Measurements from ENCODE around the gene S100P. TPM values are rescaled to one million over a fixed set of nuclear protein-coding genes. Genes with fewer than 3 reads are reported as not detected.

The S100P gene
- total and polyA plus RNA-seq, 2 donors from 2014 or later = not detected

- no peak overlapping the region for H3K9ac ChIP-seq (ENCODE audit: low read length in 3 of 3)
- H3K27me3 ChIP-seq (ENCODE audit: control insufficient read depth, insufficient read depth, low read length) = no peaks in the 10 kb centered on the region
- DNase-seq = no peak
- peaks cover 0 to 12% (median 6%) of the 10 kb centered on the region in 3 donors for H3K4me1 ChIP-seq (ENCODE audit: control insufficient read depth in 2 of 3, insufficient read depth in 2 of 3, low read depth in 1 of 3, low read length in 3 of 3)
- H3K9me3 ChIP-seq (ENCODE audit: control insufficient read depth in 2 of 3, insufficient read depth in 1 of 3, low read length in 3 of 3) = peaks cover 0 to 4% (median 0%) of the 10 kb centered on the region in 3 donors
- FAIRE-seq = no peak
- H3K4me3 ChIP-seq (ENCODE audit: low read length in 3 of 3) = no peak overlapping the region
- H3K27ac ChIP-seq (ENCODE audit: low read depth in 2 of 2, low read length in 2 of 2) = no peak overlapping the region
- intact Hi-C loops (cut with DNase I) = no loop called here
- H3K36me3 ChIP-seq (ENCODE audit: control insufficient read depth in 2 of 3, insufficient read depth in 3 of 3, low read length in 3 of 3) = no peaks in the 10 kb centered on the region
- no peak for TF ChIP-seq CTCF (IDR thresholded peaks at IDR 0.05; ENCODE audit: borderline replicate concordance, extremely low read depth, insufficient read depth)
Observed at GRCh38 chr4:6680372-6681034, 13.2 kb upstream of the S100P start.

- H3K27ac ChIP-seq (ENCODE audit: low read depth in 2 of 2, low read length in 2 of 2) = no peak overlapping the region
- DNase-seq (no peak), FAIRE-seq (no peak)
- no peak overlapping the region for H3K4me3 ChIP-seq (ENCODE audit: low read length in 3 of 3)
- H3K36me3 ChIP-seq (ENCODE audit: control insufficient read depth in 2 of 3, insufficient read depth in 3 of 3, low read length in 3 of 3) = no peaks in the 10 kb centered on the region
- peaks cover 0 to 5% (median 0%) of the 10 kb centered on the region in 3 donors for H3K4me1 ChIP-seq (ENCODE audit: control insufficient read depth in 2 of 3, insufficient read depth in 2 of 3, low read depth in 1 of 3, low read length in 3 of 3)
- no peak overlapping the region for H3K9ac ChIP-seq (ENCODE audit: low read length in 3 of 3)
- no peak for TF ChIP-seq CTCF (IDR thresholded peaks at IDR 0.05; ENCODE audit: borderline replicate concordance, extremely low read depth, insufficient read depth)
- H3K9me3 ChIP-seq (ENCODE audit: control insufficient read depth in 2 of 3, insufficient read depth in 1 of 3, low read length in 3 of 3) = peaks cover 0 to 4% (median 0%) of the 10 kb centered on the region in 3 donors
- H3K27me3 ChIP-seq (ENCODE audit: control insufficient read depth, insufficient read depth, low read length) = no peaks in the 10 kb centered on the region
- intact Hi-C loops (cut with DNase I) = no loop called here
Observed at GRCh38 chr4:6681191-6681590, 12.5 kb upstream of the S100P start.

GRCh38 chr4:6682862-6683590, 10.7 kb upstream of the S100P start:
- no peak for TF ChIP-seq CTCF (IDR thresholded peaks at IDR 0.05; ENCODE audit: borderline replicate concordance, extremely low read depth, insufficient read depth)
- Histone ChIP-seq H3K9me3 (ENCODE audit: control insufficient read depth in 2 of 3, insufficient read depth in 1 of 3, low read length in 3 of 3) (peaks cover 0 to 4% (median 0%) of the 10 kb centered on the region in 3 donors), H3K9ac (ENCODE audit: low read length in 3 of 3) (no peak overlapping the region), H3K27me3 (ENCODE audit: control insufficient read depth, insufficient read depth, low read length) (no peaks in the 10 kb centered on the region), H3K36me3 (ENCODE audit: control insufficient read depth in 2 of 3, insufficient read depth in 3 of 3, low read length in 3 of 3) (no peaks in the 10 kb centered on the region), H3K27ac (ENCODE audit: low read depth in 2 of 2, low read length in 2 of 2) (no peak overlapping the region), H3K4me3 (ENCODE audit: low read length in 3 of 3) (no peak overlapping the region), H3K4me1 (ENCODE audit: control insufficient read depth in 2 of 3, insufficient read depth in 2 of 3, low read depth in 1 of 3, low read length in 3 of 3) (no peaks in the 10 kb centered on the region)
- DNase-seq (no peak), FAIRE-seq (no peak)
- intact Hi-C loops (cut with DNase I) = no loop called here

All from kidney (tissue), 14 donors.